ENCODE data around the gene ATP6V0E1. TPM values are rescaled to one million over a fixed set of nuclear protein-coding genes. Genes with fewer than 3 reads are reported as not detected.

The ATP6V0E1 gene
- total RNA-seq, 2 experiments from 2014 or later: 102 to 109 TPM

GRCh38 chr5:172944741-172945140 lies 38.8 kb upstream of the ATP6V0E1 start:
- DNase-seq (no peak), ATAC-seq (no peak)
- Mint-ChIP-seq H3K9me3 (ENCODE audit: low read depth) (no peaks in the 10 kb centered on the region), H3K4me1 (no peaks in the 10 kb centered on the region), H3K36me3 (ENCODE audit: low read depth) (peaks cover 3% of the 10 kb centered on the region), H3K4me3 (no peak overlapping the region), H3K27me3 (no peaks in the 10 kb centered on the region), H3K27ac (no peak overlapping the region)
- ChIA-PET POLR2A (interaction anchor here (0.7 kb wide), 1 partner anchor 30 kb away, joined by 3 read pairs; no protein-coding TSS in a partner anchor), CTCF (interaction anchor here (0.6 to 0.7 kb wide), 3 partner anchors 16 to 734 kb away, joined by 3 read pairs; no protein-coding TSS in a partner anchor)
- intact Hi-C loops (cut with DNase I, micrococcal nuclease): no loop called here

GRCh38 chr5:172945151-172945550 lies 38.4 kb upstream of the ATP6V0E1 start:
- no peaks in the 10 kb centered on the region for H3K9me3 Mint-ChIP-seq (ENCODE audit: low read depth)
- H3K27ac Mint-ChIP-seq: no peak overlapping the region
- H3K4me3 Mint-ChIP-seq: no peak overlapping the region
- POLR2A ChIA-PET: no interaction called here
- ATAC-seq (no peak), DNase-seq (no peak)
- no peaks in the 10 kb centered on the region for H3K4me1 Mint-ChIP-seq
- H3K27me3 Mint-ChIP-seq: no peaks in the 10 kb centered on the region
- CTCF ChIA-PET: interaction anchor here (0.6 to 0.7 kb wide), 2 partner anchors 15 to 734 kb away, joined by 3 read pairs; no protein-coding TSS in a partner anchor
- intact Hi-C loops (cut with DNase I, micrococcal nuclease): no loop called here
- H3K36me3 Mint-ChIP-seq (ENCODE audit: low read depth): peaks cover 3% of the 10 kb centered on the region

GRCh38 chr5:172946146-172946545 lies 37.4 kb upstream of the ATP6V0E1 start:
- DNase-seq (no peak), ATAC-seq (no peak)
- intact Hi-C loops (cut with DNase I, micrococcal nuclease): no loop called here
- Mint-ChIP-seq H3K9me3 (ENCODE audit: low read depth) (no peaks in the 10 kb centered on the region), H3K27ac (no peak overlapping the region), H3K36me3 (ENCODE audit: low read depth) (peaks cover 3% of the 10 kb centered on the region), H3K4me3 (no peak overlapping the region), H3K27me3 (no peaks in the 10 kb centered on the region), H3K4me1 (no peaks in the 10 kb centered on the region)
- ChIA-PET CTCF (no interaction called here), POLR2A (no interaction called here)

GRCh38 chr5:172949426-172949825 lies 34.1 kb upstream of the ATP6V0E1 start:
- intact Hi-C loops (cut with DNase I, micrococcal nuclease): no loop called here
- ChIA-PET CTCF (no interaction called here), POLR2A (no interaction called here)
- Mint-ChIP-seq H3K36me3 (ENCODE audit: low read depth) (peaks cover 3% of the 10 kb centered on the region), H3K9me3 (ENCODE audit: low read depth) (no peaks in the 10 kb centered on the region), H3K27me3 (no peaks in the 10 kb centered on the region), H3K27ac (no peak overlapping the region), H3K4me1 (no peaks in the 10 kb centered on the region), H3K4me3 (no peak overlapping the region)
- no peak for ATAC-seq
- DNase-seq: no peak

- no peaks in the 10 kb centered on the region for H3K4me1 Mint-ChIP-seq
- H3K9me3 Mint-ChIP-seq (ENCODE audit: low read depth): no peaks in the 10 kb centered on the region
- ATAC-seq: no peak
- ChIA-PET POLR2A (no interaction called here), CTCF (interaction anchor here (0.6 to 1.1 kb wide), 3 partner anchors 235 to 697 kb away, joined by 3 read pairs; no protein-coding TSS in a partner anchor)
- DNase-seq: no peak
- intact Hi-C loops (cut with DNase I, micrococcal nuclease): no loop called here
- peaks cover 3% of the 10 kb centered on the region for H3K36me3 Mint-ChIP-seq (ENCODE audit: low read depth)
- H3K27ac Mint-ChIP-seq: no peak overlapping the region
- H3K4me3 Mint-ChIP-seq: no peak overlapping the region
- no peaks in the 10 kb centered on the region for H3K27me3 Mint-ChIP-seq
These were observed 33.2 kb upstream of the ATP6V0E1 start for GRCh38 chr5:172950176-172950965.

- intact Hi-C loops (cut with DNase I, micrococcal nuclease): no loop called here
- no peaks in the 10 kb centered on the region for H3K36me3 Mint-ChIP-seq (ENCODE audit: low read depth)
- no peak for ATAC-seq
- H3K27ac Mint-ChIP-seq: no peak overlapping the region
- DNase-seq: no peak
- H3K4me3 Mint-ChIP-seq: no peak overlapping the region
- ChIA-PET CTCF (interaction anchor here (0.5 to 1.1 kb wide), 4 partner anchors 20 to 648 kb away, joined by 3 read pairs; no protein-coding TSS in a partner anchor), POLR2A (no interaction called here)
- no peaks in the 10 kb centered on the region for H3K4me1 Mint-ChIP-seq
- no peaks in the 10 kb centered on the region for H3K9me3 Mint-ChIP-seq (ENCODE audit: low read depth)
- H3K27me3 Mint-ChIP-seq: no peaks in the 10 kb centered on the region
These were observed 32.1 kb upstream of the ATP6V0E1 start for GRCh38 chr5:172951371-172952033.

GRCh38 chr5:172952034-172952511 lies 31.5 kb upstream of the ATP6V0E1 start:
- Mint-ChIP-seq H3K36me3 (ENCODE audit: low read depth) (no peaks in the 10 kb centered on the region), H3K4me1 (no peaks in the 10 kb centered on the region), H3K9me3 (ENCODE audit: low read depth) (no peaks in the 10 kb centered on the region), H3K27me3 (no peaks in the 10 kb centered on the region), H3K27ac (no peak overlapping the region), H3K4me3 (no peak overlapping the region)
- intact Hi-C loops (cut with DNase I, micrococcal nuclease): no loop called here
- ChIA-PET CTCF (interaction anchor here (0.5 to 0.8 kb wide), 2 partner anchors 20 to 457 kb away, joined by 3 read pairs; no protein-coding TSS in a partner anchor), POLR2A (no interaction called here)
- ATAC-seq (no peak), DNase-seq (no peak)

GRCh38 chr5:172953776-172954675 lies 29.5 kb upstream of the ATP6V0E1 start:
- Mint-ChIP-seq H3K27ac (no peak overlapping the region), H3K36me3 (ENCODE audit: low read depth) (no peaks in the 10 kb centered on the region), H3K4me3 (no peak overlapping the region), H3K4me1 (peaks cover 5% of the 10 kb centered on the region), H3K9me3 (ENCODE audit: low read depth) (no peaks in the 10 kb centered on the region), H3K27me3 (no peaks in the 10 kb centered on the region)
- intact Hi-C loops (cut with DNase I, micrococcal nuclease): no loop called here
- ATAC-seq (no peak), DNase-seq (no peak)
- POLR2A ChIA-PET: no interaction called here
- CTCF ChIA-PET: interaction anchor here (0.6 to 1.5 kb wide), 5 partner anchors 11 to 269 kb away, joined by 3 to 5 read pairs (median 3); no protein-coding TSS in a partner anchor

GRCh38 chr5:172954751-172955159 lies 28.8 kb upstream of the ATP6V0E1 start:
- Mint-ChIP-seq H3K27me3 (no peaks in the 10 kb centered on the region), H3K4me1 (peaks cover 5% of the 10 kb centered on the region), H3K4me3 (no peak overlapping the region), H3K36me3 (ENCODE audit: low read depth) (peaks cover 1% of the 10 kb centered on the region), H3K27ac (no peak overlapping the region), H3K9me3 (ENCODE audit: low read depth) (no peaks in the 10 kb centered on the region)
- ChIA-PET POLR2A (no interaction called here), CTCF (interaction anchor here (0.7 kb wide), 1 partner anchor 238 kb away, joined by 3 read pairs; no protein-coding TSS in a partner anchor)
- intact Hi-C loops (cut with DNase I, micrococcal nuclease): loop anchor here in 1 of 2 experiments (5.0 kb wide), 1 partner anchor 328 kb away; no protein-coding TSS in a partner anchor
- ATAC-seq: no peak
- no peak for DNase-seq

GRCh38 chr5:172956228-172956627 lies 27.3 kb upstream of the ATP6V0E1 start:
- intact Hi-C loops (cut with DNase I, micrococcal nuclease): loop anchor here in 1 of 2 experiments (5.0 kb wide), 1 partner anchor 326 kb away; no protein-coding TSS in a partner anchor
- ChIA-PET POLR2A (no interaction called here), CTCF (interaction anchor here (1.5 kb wide), 1 partner anchor 241 kb away, joined by 4 read pairs; no protein-coding TSS in a partner anchor)
- no peak for ATAC-seq
- no peak for DNase-seq
- H3K4me3 Mint-ChIP-seq: no peak overlapping the region
- peaks cover 6% of the 10 kb centered on the region for H3K36me3 Mint-ChIP-seq (ENCODE audit: low read depth)
- peaks cover 13% of the 10 kb centered on the region for H3K4me1 Mint-ChIP-seq
- no peaks in the 10 kb centered on the region for H3K27me3 Mint-ChIP-seq
- no peak overlapping the region for H3K27ac Mint-ChIP-seq
- no peaks in the 10 kb centered on the region for H3K9me3 Mint-ChIP-seq (ENCODE audit: low read depth)

- DNase-seq (no peak), ATAC-seq (no peak)
- intact Hi-C loops (cut with DNase I, micrococcal nuclease): loop anchor here in 1 of 2 experiments (5.0 kb wide), 1 partner anchor 325 kb away; no protein-coding TSS in a partner anchor
- ChIA-PET POLR2A (no interaction called here), CTCF (interaction anchor here (1.5 kb wide), 1 partner anchor 242 kb away, joined by 4 read pairs; no protein-coding TSS in a partner anchor)
- Mint-ChIP-seq H3K4me1 (peaks cover 17% of the 10 kb centered on the region), H3K4me3 (no peak overlapping the region), H3K36me3 (ENCODE audit: low read depth) (peaks cover 12% of the 10 kb centered on the region), H3K27me3 (no peaks in the 10 kb centered on the region), H3K9me3 (ENCODE audit: low read depth) (no peaks in the 10 kb centered on the region), H3K27ac (no peak overlapping the region)
These were observed 26.6 kb upstream of the ATP6V0E1 start for GRCh38 chr5:172956936-172957335.

All from activated CD4-positive, alpha-beta T cell treated with anti-CD3 and anti-CD28 coated beads for 36 hours (primary cell).